Measurements from ENCODE around the gene PJVK. TPM values are rescaled to one million over a fixed set of nuclear protein-coding genes. Genes with fewer than 3 reads are reported as not detected.
A peak's percentile ranks its signal among the peaks of the same experiment; 100 is the strongest.

The PJVK gene
- total and polyA plus RNA-seq, 2 of the 13 experiments (the other 11 are each of a cell fraction or from before 2014, with no cell fraction given), result 1.2 to 2.6 TPM

DNA sequence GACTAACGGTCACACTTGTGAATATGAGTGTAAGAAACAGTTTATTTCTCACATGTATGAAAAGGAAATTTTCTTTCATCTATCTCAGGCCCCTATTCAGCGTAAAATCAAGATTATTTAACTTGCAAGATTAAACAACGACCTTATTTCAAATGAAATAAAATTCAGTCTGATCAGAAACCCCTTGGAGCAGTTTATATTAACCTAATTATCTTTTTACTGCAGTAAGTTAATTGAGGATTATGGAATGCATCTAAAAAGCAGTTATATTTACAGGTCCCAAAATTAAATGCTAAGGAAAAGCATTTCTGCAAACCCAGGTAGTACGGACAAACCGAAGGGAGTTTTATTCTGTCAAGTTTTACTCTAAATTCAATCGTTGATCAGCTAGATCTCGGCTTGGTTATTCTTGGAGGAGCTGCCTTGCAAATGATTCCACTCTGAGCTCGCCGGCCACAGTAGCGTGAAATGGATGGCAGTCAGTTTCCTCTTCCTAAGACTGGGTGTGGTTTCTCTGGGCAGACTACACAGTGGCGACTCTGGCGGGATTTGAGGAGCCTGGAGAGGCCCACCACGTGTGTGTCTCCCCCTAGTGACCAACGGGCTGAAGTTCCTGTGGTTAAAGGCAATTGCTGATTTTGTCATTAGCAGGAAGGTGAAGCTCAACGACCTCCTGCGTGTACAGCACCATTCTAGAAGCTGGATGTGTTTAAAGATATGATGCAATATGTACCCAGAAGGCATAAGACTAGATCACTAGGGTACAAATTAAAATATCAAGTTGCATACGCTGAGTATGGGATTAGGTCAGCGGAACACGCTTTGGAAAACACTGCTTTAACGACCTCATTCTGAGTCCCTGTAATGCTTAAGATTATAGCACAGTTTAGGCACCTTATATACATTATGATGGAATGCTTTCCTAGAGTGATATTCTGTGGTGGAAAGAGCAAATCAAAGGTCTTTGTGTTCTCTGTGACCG lies 36.6 kb upstream of the PJVK start (continued):
- TF ChIP-seq HNF4G (IDR thresholded peaks at IDR 0.05; ENCODE audit: borderline replicate concordance, low read depth, low read length), result no peak
- TF ChIP-seq HNF4G (CRISPR knock-in tag; IDR thresholded peaks at IDR 0.05; ENCODE audit: borderline replicate concordance, low read depth), result no peak
- no peak for TF ChIP-seq KLF13 (CRISPR knock-in tag; IDR thresholded peaks at IDR 0.05)
- TF ChIP-seq, protein P1, sequence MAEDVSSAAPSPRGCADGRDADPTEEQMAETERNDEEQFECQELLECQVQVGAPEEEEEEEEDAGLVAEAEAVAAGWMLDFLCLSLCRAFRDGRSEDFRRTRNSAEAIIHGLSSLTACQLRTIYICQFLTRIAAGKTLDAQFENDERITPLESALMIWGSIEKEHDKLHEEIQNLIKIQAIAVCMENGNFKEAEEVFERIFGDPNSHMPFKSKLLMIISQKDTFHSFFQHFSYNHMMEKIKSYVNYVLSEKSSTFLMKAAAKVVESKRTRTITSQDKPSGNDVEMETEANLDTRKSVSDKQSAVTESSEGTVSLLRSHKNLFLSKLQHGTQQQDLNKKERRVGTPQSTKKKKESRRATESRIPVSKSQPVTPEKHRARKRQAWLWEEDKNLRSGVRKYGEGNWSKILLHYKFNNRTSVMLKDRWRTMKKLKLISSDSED (CRISPR knock-in tag; IDR thresholded peaks at IDR 0.05), result no peak
- TF ChIP-seq RORA (CRISPR knock-in tag; IDR thresholded peaks at IDR 0.05), result no peak
- TF ChIP-seq NFATC3 (CRISPR knock-in tag; IDR thresholded peaks at IDR 0.05), result no peak
- TF ChIP-seq DNMT1 (CRISPR knock-in tag; IDR thresholded peaks at IDR 0.05), result no peak
- no peak for TF ChIP-seq NCOA1 (CRISPR knock-in tag; IDR thresholded peaks at IDR 0.05)
- TF ChIP-seq ZNF326 (CRISPR knock-in tag; IDR thresholded peaks at IDR 0.05; ENCODE audit: borderline replicate concordance), result no peak
- no peak for TF ChIP-seq ZNF558 (CRISPR knock-in tag; IDR thresholded peaks at IDR 0.05; ENCODE audit: borderline replicate concordance)
- no peak for TF ChIP-seq ZNF143 (CRISPR knock-in tag; IDR thresholded peaks at IDR 0.05)
- TF ChIP-seq ARNT (IDR thresholded peaks at IDR 0.05), result no peak
- TF ChIP-seq ZBTB3 (CRISPR knock-in tag; IDR thresholded peaks at IDR 0.05; ENCODE audit: borderline replicate concordance, low read depth), result no peak
- no peak for TF ChIP-seq ZNF10 (CRISPR knock-in tag; IDR thresholded peaks at IDR 0.05; ENCODE audit: borderline replicate concordance, low read depth)
- TF ChIP-seq ZNF776 (CRISPR knock-in tag; IDR thresholded peaks at IDR 0.05), result no peak
- no peak; the same call in 1 of the 2 replicates for TF ChIP-seq ZNF766 (CRISPR knock-in tag; IDR thresholded peaks at IDR 0.05; ENCODE audit: borderline replicate concordance)
- TF ChIP-seq ZBTB7A (CRISPR knock-in tag; IDR thresholded peaks at IDR 0.05), result no peak
- TF ChIP-seq MIER3 (CRISPR knock-in tag; IDR thresholded peaks at IDR 0.05; ENCODE audit: borderline replicate concordance), result peak; percentile 88
- no peak for TF ChIP-seq CENPX (CRISPR knock-in tag; IDR thresholded peaks at IDR 0.05)
- no peak for TF ChIP-seq ZNF557 (CRISPR knock-in tag; IDR thresholded peaks at IDR 0.05)
- TF ChIP-seq ZSCAN22 (CRISPR knock-in tag; IDR thresholded peaks at IDR 0.05), result no peak
- TF ChIP-seq, protein P2, sequence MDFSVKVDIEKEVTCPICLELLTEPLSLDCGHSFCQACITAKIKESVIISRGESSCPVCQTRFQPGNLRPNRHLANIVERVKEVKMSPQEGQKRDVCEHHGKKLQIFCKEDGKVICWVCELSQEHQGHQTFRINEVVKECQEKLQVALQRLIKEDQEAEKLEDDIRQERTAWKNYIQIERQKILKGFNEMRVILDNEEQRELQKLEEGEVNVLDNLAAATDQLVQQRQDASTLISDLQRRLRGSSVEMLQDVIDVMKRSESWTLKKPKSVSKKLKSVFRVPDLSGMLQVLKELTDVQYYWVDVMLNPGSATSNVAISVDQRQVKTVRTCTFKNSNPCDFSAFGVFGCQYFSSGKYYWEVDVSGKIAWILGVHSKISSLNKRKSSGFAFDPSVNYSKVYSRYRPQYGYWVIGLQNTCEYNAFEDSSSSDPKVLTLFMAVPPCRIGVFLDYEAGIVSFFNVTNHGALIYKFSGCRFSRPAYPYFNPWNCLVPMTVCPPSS (IDR thresholded peaks at IDR 0.05), result no peak
- peak; percentile 56; the same call in 1 of the 2 replicates for TF ChIP-seq TSC22D2 (CRISPR knock-in tag; IDR thresholded peaks at IDR 0.05; ENCODE audit: borderline replicate concordance)
- TF ChIP-seq, protein P3, sequence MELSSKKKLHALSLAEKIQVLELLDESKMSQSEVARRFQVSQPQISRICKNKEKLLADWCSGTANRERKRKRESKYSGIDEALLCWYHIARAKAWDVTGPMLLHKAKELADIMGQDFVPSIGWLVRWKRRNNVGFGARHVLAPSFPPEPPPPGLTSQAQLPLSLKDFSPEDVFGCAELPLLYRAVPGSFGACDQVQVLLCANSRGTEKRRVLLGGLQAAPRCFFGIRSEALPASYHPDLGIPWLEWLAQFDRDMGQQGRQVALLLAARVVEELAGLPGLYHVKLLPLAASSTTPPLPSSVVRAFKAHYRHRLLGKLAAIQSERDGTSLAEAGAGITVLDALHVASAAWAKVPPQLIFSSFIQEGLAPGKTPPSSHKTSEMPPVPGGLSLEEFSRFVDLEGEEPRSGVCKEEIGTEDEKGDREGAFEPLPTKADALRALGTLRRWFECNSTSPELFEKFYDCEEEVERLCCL (CRISPR knock-in tag; IDR thresholded peaks at IDR 0.05; ENCODE audit: borderline replicate concordance), result no peak
- no peak for TF ChIP-seq ZNF460 (CRISPR knock-in tag; IDR thresholded peaks at IDR 0.05; ENCODE audit: borderline replicate concordance)
- TF ChIP-seq NFRKB (IDR thresholded peaks at IDR 0.05), result no peak
- TF ChIP-seq RBM39 (IDR thresholded peaks at IDR 0.05; ENCODE audit: low read depth, low read length, poor library complexity, severe bottlenecking), result no peak
- TF ChIP-seq KLF15 (CRISPR knock-in tag; IDR thresholded peaks at IDR 0.05; ENCODE audit: borderline replicate concordance), result no peak
